GM19438 (cell line): ENCODE data around the gene ZNF804B.

Source experiments
- ATAC-seq: cut with Tn5 transposase; IDR thresholded peaks from one replicate; pipeline ENCODE4 v1.9.1; 2021; ENCODE audit warnings: low read depth; ENCODE audit not compliant: unreplicated experiment

ZNF804B gene

GRCh38 chr7:88964418-88964817 is 204.9 kb downstream of the ZNF804B start:
- no peak for ATAC-seq

- ATAC-seq: no peak
Measured at GRCh38 chr7:88965371-88965770, 205.9 kb downstream of the ZNF804B start.

DNA sequence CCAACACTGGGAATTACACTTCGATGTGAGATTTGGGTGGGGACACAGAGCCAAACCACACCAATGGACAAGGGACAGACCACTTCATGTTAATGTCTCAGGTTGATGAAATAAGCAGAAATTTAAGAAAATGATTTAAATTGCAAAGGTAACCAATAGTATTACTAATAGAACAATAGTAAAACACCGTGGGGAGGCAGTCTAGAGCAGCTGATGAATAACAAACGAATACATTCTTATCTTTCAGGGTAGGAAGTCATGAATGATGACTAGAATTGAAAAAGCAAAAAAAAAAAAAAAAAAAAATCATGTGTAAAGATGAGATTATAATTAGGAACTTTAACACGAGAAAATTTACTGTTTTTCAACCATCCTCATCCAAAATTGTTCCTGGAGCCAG is 207.9 kb downstream of the ZNF804B start:
- ATAC-seq: no peak

- ATAC-seq: no peak
Measured at GRCh38 chr7:88969167-88969566, 209.7 kb downstream of the ZNF804B start.

DNA sequence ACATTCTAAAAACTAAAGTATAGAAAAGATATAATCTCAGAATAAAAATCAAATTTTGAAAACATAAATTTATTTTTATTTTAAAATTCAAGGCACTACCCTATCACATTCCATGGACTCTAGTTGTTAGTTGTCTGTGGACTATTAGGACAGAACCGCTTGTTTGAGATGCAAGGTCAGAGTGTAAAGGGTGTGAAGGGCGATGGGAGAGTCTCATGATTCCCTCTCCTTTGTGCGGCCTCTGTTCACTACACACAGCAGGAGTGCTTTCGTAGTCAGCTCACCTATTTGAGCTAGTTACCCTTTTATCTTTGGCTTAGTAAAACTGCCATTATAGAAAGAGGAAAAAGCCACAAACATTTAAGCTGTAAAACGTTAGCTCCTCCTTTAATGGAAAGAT is 225.8 kb downstream of the ZNF804B start:
- ATAC-seq: no peak

DNA sequence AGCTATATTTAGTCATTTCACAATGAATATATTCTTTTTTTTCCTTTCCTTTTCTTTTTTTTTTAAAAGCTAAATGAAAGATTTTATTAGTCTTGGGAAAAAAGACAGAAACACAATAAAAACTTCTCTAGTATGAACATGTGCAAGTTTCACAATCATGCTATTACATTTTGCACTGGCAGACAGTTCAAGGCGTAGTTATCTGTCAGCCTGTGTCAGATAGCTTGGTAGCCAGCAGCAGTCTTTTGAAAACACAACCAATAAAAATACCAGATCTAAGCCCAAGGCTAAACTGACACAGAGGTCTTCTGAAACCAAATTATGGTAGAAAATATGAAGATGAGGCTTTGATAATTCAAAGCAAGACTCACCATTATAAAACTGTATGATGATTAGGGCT is 241.8 kb downstream of the ZNF804B start:
- ATAC-seq: no peak

- peak; percentile 75 for ATAC-seq
Measured at GRCh38 chr7:89002981-89003956, 243.8 kb downstream of the ZNF804B start.

- no peak for ATAC-seq
Measured at GRCh38 chr7:89012016-89012415, 252.5 kb downstream of the ZNF804B start.

DNA sequence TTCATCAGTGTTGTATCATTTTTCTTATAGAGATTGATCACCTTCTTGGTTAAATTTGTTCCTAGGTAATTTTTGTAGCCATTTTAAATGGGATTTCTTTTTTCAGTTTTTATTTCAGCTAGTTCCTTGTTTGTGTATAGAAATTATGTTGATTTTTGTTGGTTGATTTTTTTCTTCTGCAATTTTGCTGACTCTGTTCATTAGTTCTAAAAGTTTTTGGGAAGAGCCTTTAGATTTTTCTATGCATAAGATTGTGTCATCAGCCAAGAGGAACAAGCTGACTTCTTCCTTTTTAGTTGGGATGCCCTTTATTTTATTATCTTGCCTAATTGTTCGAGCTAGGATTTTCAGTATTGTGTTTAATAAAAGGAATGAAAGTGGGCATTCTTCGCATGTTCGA is 258.2 kb downstream of the ZNF804B start:
- no peak for ATAC-seq

- ATAC-seq: no peak
Measured at GRCh38 chr7:89021741-89022140, 262.2 kb downstream of the ZNF804B start.

- ATAC-seq: no peak
Measured at GRCh38 chr7:89023206-89023605, 263.7 kb downstream of the ZNF804B start.

DNA sequence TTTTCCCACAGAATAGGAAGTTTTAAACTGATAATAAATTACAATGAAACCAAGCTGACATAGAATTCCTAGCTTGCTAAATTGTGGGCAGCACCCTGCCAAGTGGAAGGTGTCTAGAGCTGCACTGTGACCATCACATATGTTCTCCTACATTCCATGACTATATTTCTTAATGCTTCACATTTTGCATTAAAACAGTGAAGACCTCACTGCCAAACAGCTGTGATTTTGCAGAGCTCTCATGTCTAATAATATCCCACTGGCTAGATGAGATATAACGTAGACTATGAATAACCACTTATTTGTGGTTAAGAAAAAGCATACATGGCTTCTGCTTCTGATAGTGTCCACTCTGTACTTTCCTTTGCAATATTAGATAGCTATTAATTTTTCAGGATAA is 264.4 kb downstream of the ZNF804B start:
- no peak for ATAC-seq

DNA sequence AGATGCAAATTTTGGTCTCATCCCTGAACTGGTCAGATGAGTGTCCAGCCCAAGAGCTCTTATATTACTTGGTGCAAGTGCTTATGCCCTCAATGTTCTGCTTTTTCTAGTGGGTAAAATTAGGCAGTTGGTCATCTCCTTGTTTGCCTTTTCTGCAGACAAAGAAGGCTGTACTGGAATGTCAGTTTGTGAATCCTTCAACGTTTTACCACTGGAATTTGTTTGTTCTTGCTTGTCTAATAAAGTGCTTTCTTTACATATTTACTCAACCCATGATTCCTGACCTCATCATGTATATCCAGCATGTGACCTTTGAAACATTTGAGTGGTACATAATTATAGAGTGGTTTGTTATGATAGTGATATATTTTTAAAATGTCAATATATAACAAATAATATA is 268.3 kb downstream of the ZNF804B start:
- ATAC-seq: no peak

- no peak for ATAC-seq
Measured at GRCh38 chr7:89028319-89028718, 268.8 kb downstream of the ZNF804B start.

DNA sequence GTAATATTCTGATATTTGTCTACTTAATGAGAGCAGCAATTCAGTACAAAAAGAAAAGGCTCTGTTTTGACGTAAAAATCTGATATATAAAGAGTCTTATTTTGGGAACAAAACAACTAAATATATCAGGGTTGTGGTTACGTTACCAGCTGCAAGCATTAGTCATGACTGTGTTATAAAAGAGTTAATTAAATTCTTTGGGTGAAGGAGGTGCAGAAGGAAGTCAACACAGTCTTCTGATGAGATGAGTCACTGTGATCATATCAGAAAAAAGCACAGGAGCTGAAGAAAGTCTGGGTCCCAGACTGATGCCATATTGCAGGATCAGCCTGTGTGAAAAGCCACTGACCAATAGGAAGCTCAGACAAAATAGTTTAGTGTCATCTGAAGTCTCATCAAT is 270.4 kb downstream of the ZNF804B start:
- ATAC-seq: no peak

GRCh38 chr7:89041240-89041639 is 281.7 kb downstream of the ZNF804B start:
- ATAC-seq: no peak

DNA sequence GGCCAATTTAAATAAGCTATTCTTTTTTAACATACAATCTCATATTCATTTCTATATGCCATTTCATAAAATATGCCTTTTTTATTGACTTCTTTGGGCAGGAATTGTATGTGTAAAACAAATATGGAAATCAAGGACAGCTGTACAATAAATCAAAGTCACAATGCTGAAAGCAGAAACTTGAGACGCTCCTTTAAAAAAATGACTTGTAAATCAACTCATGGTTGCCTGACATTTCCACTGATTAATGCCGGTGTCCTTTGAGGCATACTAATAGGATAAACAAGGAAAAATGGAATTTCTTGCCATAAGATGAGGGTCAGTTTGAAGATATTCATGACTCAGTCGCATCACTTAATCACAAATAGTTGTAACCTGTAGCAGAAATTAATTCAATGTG is 283.4 kb downstream of the ZNF804B start:
- ATAC-seq: no peak

- ATAC-seq: no peak
Measured at GRCh38 chr7:89049043-89049442, 289.5 kb downstream of the ZNF804B start.

GRCh38 chr7:89053130-89053529 is 293.6 kb downstream of the ZNF804B start:
- no peak for ATAC-seq

- ATAC-seq: no peak
Measured at GRCh38 chr7:89054361-89054760, 294.9 kb downstream of the ZNF804B start.

DNA sequence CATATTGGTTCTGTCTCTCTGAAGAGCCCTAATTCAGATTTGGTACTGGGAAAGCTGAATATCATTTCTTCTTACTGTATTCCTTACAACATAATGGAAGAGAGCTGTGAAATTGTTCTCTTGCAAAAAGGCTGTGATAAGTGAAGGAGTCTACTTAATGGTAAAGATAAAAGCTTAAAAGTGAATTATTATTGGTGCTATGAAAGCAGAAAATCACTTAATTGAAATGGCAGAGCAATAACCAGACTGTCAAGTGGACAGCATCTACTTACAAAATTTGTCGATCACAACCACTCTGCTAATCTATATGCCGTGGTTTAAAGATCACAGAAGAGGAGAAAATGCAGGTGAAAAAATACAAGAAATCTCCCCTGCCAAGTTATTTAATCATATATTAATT is 300.7 kb downstream of the ZNF804B start:
- ATAC-seq: no peak

GRCh38 chr7:89064831-89065230 is 305.3 kb downstream of the ZNF804B start:
- ATAC-seq: no peak
